GM19025 (cell line): ENCODE data around the gene KANK3.
"Not testable (repeated sequence)": the region's sequence is repeated elsewhere in the genome, so short reads cannot be mapped to it uniquely, and the experiment has no call there.

Experiments used
- ATAC-seq: cut with Tn5 transposase; IDR thresholded peaks from one replicate; pipeline ENCODE4 v1.9.1; 2021; ENCODE audit warnings: mild to moderate bottlenecking, low read depth, moderate library complexity; ENCODE audit not compliant: unreplicated experiment

The KANK3 gene

GRCh38 chr19:8320564-8321066, 22.4 kb downstream of the KANK3 start:
- ATAC-seq, result peak; percentile 11

DNA sequence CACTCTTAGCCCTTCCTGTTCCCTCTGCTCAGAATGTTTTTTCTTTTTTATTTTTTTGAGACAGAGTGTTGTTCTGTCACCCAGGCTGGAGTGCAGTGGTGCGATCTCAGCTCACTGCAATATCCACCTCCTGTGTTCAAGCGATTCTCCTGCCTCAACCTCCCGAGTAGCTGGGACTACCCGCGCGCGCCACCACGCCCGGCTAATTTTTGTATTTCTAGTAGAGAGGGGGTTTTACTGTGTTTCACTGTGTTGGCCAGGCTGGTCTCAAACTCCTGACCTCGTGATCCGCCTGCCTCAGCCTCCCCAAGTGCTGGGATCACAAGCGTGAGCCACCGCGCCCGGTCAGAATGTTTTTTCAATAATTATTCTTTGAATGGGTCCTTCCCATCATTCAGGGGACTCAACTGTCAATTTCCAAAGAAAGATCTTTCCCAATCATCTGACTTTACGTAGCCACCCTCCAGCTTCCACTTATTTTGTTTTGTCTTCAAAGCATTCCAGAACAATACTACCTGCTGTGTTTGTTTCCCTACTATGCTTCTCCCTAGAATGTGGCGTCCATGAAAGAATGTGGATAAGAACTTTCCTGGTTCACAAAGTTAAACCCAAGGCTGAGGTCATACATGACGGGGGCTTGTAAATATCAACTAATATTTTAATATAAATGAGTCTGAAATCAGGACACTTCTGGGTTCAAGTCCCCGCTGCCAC, 23.1 kb downstream of the KANK3 start:
- no peak for ATAC-seq

GRCh38 chr19:8318835-8319234, 24.2 kb downstream of the KANK3 start:
- not testable (repeated sequence) for ATAC-seq

- ATAC-seq, result no peak
Measured at GRCh38 chr19:8316351-8317125, 26.5 kb downstream of the KANK3 start.

DNA sequence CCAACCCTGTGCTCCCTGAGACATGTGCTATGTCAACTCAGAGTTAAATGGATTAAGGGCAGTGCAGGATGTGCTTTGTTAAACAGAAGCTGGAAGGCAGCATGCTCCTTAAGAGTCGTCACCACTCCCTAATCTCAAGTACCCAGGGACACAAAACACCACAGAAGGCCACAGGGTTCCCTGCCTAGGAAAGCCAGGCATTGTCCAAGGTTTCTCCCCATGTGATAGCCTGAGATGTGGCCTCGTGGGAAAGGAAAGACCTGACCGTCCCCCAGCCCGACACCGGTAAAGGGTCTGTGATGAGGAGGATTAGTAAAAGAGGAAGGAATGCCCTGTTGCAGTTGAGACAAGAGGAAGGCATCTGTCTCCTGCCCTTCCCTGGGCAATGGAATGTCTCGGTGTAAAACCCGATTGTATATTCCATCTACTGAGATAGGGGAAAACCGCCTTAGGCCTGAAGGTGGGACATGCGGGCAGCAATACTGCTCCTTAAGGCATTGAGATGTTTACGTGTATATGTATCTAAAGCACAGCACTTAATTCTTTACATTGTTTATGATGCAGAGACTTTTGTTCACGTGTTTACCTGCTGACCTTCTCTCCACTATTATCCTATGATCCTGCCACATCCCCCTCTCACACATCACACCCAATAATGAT, 28.0 kb downstream of the KANK3 start:
- ATAC-seq, result not testable (repeated sequence)

- no peak for ATAC-seq
Measured at GRCh38 chr19:8311461-8312260, 31.4 kb downstream of the KANK3 start.

- ATAC-seq, result no peak
Measured at GRCh38 chr19:8310342-8311055, 32.6 kb downstream of the KANK3 start.

GRCh38 chr19:8308891-8309291, 34.2 kb downstream of the KANK3 start:
- no peak for ATAC-seq

- ATAC-seq, result peak; percentile 85
Measured at GRCh38 chr19:8307965-8308866, 34.8 kb downstream of the KANK3 start, which contains the start of gene CD320. Gene CD320, minus strand, starts transcription at chr19:8308358. Its CDS starts 68 bp downstream, at chr19:8308290.

DNA sequence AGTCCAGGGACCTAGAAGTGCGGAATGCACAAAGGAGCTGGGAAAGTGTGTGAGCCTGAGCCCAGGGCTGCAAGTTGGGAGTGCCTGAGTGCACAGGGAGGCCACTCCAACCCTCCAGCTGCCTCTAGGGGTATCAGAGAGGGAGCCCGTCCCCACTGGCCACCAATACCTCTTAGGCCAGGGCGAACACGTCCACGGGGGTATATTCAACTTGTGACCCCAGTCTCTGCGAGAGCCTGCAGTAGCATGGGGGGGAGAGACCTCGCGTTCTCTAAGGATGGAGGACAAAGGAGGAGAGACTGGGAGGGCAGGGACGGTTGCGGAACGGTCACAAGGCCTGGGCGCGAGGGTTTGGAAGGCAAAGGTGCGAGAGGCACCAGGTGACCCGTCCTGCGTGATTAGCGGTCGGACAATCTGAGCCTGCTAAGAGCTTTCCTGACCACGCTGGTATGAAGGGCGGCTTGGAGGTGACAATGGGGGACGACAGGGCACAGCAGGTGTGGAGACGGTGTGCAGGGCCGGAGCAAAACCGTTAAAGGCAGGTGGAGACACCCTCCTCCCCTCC, 35.6 kb downstream of the KANK3 start:
- no peak for ATAC-seq

DNA sequence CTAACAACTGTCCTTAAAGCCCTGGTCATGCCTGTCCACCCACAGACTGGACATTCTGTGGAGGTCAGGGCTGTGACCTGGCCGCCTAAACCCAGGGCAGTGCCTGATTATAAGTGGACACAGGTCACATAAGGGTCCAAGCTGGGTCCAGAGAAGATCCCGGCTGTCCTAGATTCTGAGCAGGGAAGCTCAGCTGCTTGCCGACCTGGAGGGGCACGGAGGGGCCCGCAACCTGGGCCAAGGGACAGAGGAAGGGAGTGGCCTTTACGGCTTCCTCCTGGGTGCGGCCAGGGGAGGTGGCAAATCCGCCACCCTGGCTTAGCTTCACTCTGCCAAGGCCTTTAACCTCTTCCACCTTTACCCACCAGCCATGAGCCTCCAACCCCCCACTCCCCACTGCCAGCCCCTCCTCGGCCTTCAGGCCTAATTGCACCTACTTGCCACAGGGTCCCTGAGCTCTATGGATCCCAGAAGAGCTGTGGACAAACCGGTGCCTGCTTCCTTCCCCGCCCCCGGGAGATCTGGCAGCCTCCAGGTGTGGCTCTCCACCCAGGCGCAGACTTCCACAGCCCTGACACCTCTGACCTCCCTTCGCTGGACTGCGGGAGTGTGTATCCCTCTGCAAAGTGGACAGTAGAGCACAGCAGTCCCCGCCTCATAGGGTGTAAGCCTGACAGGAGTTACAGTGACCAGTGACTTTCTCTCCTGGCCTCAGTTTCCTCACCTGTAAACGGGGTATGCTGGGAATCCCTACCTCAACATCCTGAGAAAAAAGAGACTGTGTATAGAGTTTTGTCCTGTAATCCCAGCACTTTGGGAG, 36.6 kb downstream of the KANK3 start:
- no peak for ATAC-seq

DNA sequence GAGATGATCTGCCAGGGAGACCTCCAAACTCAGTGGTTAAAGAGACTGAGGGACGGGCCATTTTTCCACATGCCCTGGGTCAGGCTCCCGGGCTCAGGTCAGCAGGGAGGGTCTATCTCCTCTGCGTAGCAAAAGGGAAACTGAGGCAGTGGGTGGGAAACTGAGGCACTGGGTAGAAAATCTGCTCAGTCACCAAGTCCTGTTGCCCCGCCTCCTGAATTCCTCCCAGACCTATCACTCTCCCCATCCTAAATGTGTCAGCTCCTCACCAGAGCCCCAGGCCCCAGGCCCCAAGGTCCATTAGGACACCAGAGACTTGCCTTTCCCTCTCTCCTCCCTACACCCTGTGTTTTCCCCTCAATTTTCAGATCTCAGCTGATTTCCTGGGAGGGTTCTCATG, 37.3 kb downstream of the KANK3 start:
- no peak for ATAC-seq

GRCh38 chr19:8304841-8305621, 38.0 kb downstream of the KANK3 start:
- no peak for ATAC-seq

GRCh38 chr19:8302734-8303133, 40.3 kb downstream of the KANK3 start:
- ATAC-seq, result no peak

- no peak for ATAC-seq
Measured at GRCh38 chr19:8302357-8302691, 40.7 kb downstream of the KANK3 start.

- ATAC-seq, result not testable (repeated sequence)
Measured at GRCh38 chr19:8291337-8291736, 51.7 kb downstream of the KANK3 start.

- ATAC-seq, result not testable (repeated sequence)
Measured at GRCh38 chr19:8276508-8276907, 66.6 kb downstream of the KANK3 start.
